CD14-positive monocyte (primary cell): Measurements from ENCODE around the gene DIDO1. TPM values are rescaled to one million over a fixed set of nuclear protein-coding genes. Genes with fewer than 3 reads are reported as not detected.

Experiments
- DNase-seq, 3 donors: peaks; one replicate each; pipeline ENCODE4 v3.0.0-alpha.2; 2011 to 2022
- H2AFZ ChIP-seq: 2 replicates; pipeline ENCODE4 v1.6.0; 2012; ENCODE audit warnings: mild to moderate bottlenecking, low read depth, low read length, inconsistent platforms; ENCODE audit not compliant: insufficient read depth, poor library complexity, severe bottlenecking
- H3K27ac ChIP-seq, 2 donors: 1 replicate in 1 of 2; 2 replicates in 1 of 2; pipeline ENCODE4 v1.5.1; 2012 to 2013; ENCODE audit warnings: low read length in 2 of 2, control low read depth in 1 of 2, inconsistent platforms in 1 of 2, low read depth in 1 of 2, mild to moderate bottlenecking in 1 of 2
- H3K27me3 ChIP-seq, 2 donors: one replicate each; pipeline versions ENCODE4 v1.6.0 to v1.6.1; 2011 to 2013; ENCODE audit warnings: low read length in 2 of 2; ENCODE audit not compliant: control insufficient read depth in 2 of 2, insufficient read depth in 2 of 2
- H3K36me3 ChIP-seq, 2 donors: replicated peaks in 1 of 2; 1 replicate in 1 of 2; 2 replicates in 1 of 2; pipeline versions ENCODE4 v1.5.1 to v1.6.1; 2012 to 2013; ENCODE audit warnings: low read length in 2 of 2, control low read depth in 1 of 2, inconsistent platforms in 1 of 2, mild to moderate bottlenecking in 1 of 2; ENCODE audit not compliant: insufficient read depth in 2 of 2, control insufficient read depth in 1 of 2
- H3K4me1 ChIP-seq, 2 donors: 1 replicate in 1 of 2; 2 replicates in 1 of 2; pipeline versions ENCODE4 v1.5.1 to v1.6.1; 2012 to 2013; ENCODE audit warnings: low read length in 2 of 2, control low read depth in 1 of 2, inconsistent platforms in 1 of 2, mild to moderate bottlenecking in 1 of 2, moderate library complexity in 1 of 2; ENCODE audit not compliant: insufficient read depth in 2 of 2, control insufficient read depth in 1 of 2
- H3K4me2 ChIP-seq: replicated peaks from 2 replicates; pipeline ENCODE3; 2012; ENCODE audit warnings: low read length, moderate library complexity, mild to moderate bottlenecking; ENCODE audit not compliant: poor library complexity, severe bottlenecking; ENCODE audit errors: extremely low read depth
- H3K4me3 ChIP-seq, 3 experiments: fragments of 200-600 bp in 1 of 3; sonication (generic) in 1 of 3; replicated peaks in 1 of 3; 1 replicate in 2 of 3; 2 replicates in 1 of 3; pipeline ENCODE4 v1.5.1; 2011 to 2013; ENCODE audit warnings: low read length in 3 of 3, mild to moderate bottlenecking in 3 of 3, control low read depth in 2 of 3, low read depth in 2 of 3, inconsistent platforms in 1 of 3, moderate library complexity in 1 of 3
- H3K79me2 ChIP-seq: 2 replicates; pipeline ENCODE4 v1.6.0; 2012; ENCODE audit warnings: mild to moderate bottlenecking, control low read depth, inconsistent platforms, low read length, moderate library complexity; ENCODE audit not compliant: insufficient read depth
- H3K9ac ChIP-seq: 2 replicates; pipeline ENCODE4 v1.6.0; 2017; ENCODE audit warnings: low read length, mild to moderate bottlenecking; ENCODE audit not compliant: insufficient read depth, poor library complexity, severe bottlenecking
- H3K9me3 ChIP-seq, 2 donors: replicated peaks in 1 of 2; 1 replicate in 1 of 2; 2 replicates in 1 of 2; pipeline versions ENCODE4 v1.5.1 to v1.6.1; 2012 to 2013; ENCODE audit warnings: low read length in 2 of 2, control low read depth in 1 of 2; ENCODE audit not compliant: control insufficient read depth in 1 of 2, insufficient read depth in 1 of 2
- H4K20me1 ChIP-seq: 2 replicates; pipeline ENCODE4 v1.6.0; 2012; ENCODE audit warnings: mild to moderate bottlenecking, low read length, control low read depth, moderate library complexity; ENCODE audit not compliant: insufficient read depth
- H3K27ac Mint-ChIP-seq, 7 donors: one replicate each; pipeline ENCODE4 v1.8.0; 2020; ENCODE audit warnings: mild to moderate bottlenecking in 7 of 7, mixed read lengths in 7 of 7, moderate library complexity in 6 of 7, inconsistent platforms in 2 of 7
- H3K27me3 Mint-ChIP-seq, 3 donors: one replicate each; pipeline ENCODE4 v1.8.0; 2021 to 2022; ENCODE audit warnings: low read depth in 3 of 3, mild to moderate bottlenecking in 3 of 3, mixed read lengths in 3 of 3, moderate library complexity in 3 of 3, inconsistent platforms in 1 of 3
- H3K36me3 Mint-ChIP-seq, 2 donors: one replicate each; pipeline ENCODE4 v1.8.0; 2020; ENCODE audit warnings: mixed read lengths in 2 of 2, inconsistent platforms in 1 of 2, mild to moderate bottlenecking in 1 of 2
- H3K4me1 Mint-ChIP-seq: one replicate; pipeline ENCODE4 v1.8.0; 2020; ENCODE audit warnings: mild to moderate bottlenecking, mixed read lengths
- H3K4me3 Mint-ChIP-seq, 2 donors: one replicate each; pipeline ENCODE4 v1.8.0; 2020; ENCODE audit warnings: mild to moderate bottlenecking in 2 of 2, mixed read lengths in 2 of 2, moderate library complexity in 1 of 2
- H3K9me3 Mint-ChIP-seq, 7 donors: one replicate each; pipeline ENCODE4 v1.8.0; 2020 to 2022; ENCODE audit warnings: mixed read lengths in 7 of 7, mild to moderate bottlenecking in 6 of 7, moderate library complexity in 6 of 7, inconsistent platforms in 2 of 7
- WGBS: methylation state at CpG from one replicate; pipeline ENCODE4 v1.1.5; 2013; ENCODE audit warnings: missing lambda C conversion rate; ENCODE audit not compliant: insufficient coverage; 5-methylcytosine and 5-hydroxymethylcytosine counted together
- intact Hi-C, 2 donors: fragments of 100-400 bp; cut with micrococcal nuclease; formaldehyde crosslinking; loops; one replicate each; pipeline versions ENCODE4 v1.15.0 to v1.15.1; 2023
- polyA plus RNA-seq, 3 donors: library from polyadenylated mRNA; depleted of rRNA in 1 of 3; unstranded in 2 of 3; stranded (reverse) in 1 of 3; fragments of 300-500 nt in 2 of 3; fragments of >200 nt in 1 of 3; fragmentation: Illumina TruSeq in 2 of 3; gene quantifications; 1 replicate in 2 of 3; 2 replicates in 1 of 3; pipeline ENCODE4 v1.2.3, GENCODE V29; 2012 to 2021
- TF ChIP-seq, protein P1 (sequence below): fragments of 200-600 bp; IDR thresholded peaks from one replicate; pipeline ENCODE4 v1.8.0; 2022; ENCODE audit warnings: antibody characterized with exemption, mild to moderate bottlenecking

The DIDO1 gene
- polyA plus RNA-seq, 3 donors, result 8.5 to 23.8 (median 12.9) TPM

DNA sequence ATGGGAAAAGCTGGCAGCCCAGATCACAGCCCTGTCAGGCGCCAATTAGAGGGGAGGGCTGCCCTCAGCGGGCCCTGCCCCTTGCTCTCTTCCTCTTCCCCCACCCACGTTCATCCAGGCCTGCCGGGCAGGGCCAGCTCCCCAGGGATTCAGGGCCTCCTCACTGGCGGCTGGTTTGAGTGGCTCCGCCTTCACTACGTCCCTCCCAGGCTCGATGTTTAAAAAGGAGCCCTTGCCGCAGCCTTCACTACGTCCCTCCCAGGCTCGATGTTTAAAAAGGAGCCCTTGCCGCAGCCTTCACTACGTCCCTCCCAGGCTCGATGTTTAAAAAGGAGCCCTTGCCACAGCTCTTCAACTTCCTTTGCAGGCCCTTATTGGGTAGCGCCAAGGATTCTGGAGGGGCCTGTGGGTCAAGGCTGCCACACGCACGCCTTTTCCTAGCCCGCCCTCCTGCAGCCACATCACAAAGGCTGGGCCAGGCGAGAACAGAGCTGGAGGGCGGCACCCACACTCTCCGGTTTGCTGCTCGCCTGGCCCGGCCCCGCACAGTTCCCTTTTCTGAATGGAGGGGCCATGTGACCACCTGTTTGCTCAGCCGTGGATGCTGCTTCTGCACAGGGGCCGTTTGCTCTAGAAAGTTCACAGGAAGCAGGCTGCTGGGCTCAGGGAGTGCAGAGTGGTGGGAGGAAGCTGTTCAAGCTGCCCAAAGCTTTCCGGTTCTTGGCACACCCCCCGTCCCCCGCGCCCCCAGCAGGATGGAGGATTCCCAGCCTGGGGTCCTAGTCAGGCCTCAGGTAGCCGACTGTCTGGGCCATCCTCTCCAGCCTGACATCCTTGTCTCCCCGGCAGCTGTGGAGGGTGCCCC, 27.8 kb upstream of the DIDO1 start:
- Mint-ChIP-seq H3K9me3 (peaks cover 0 to 2% (median under 1%) of the 10 kb centered on the region in 7 donors), H3K4me3 (peak overlapping the region; percentile 79 to 86), H3K27ac (peak overlapping the region; percentile 88 to 91 (median 90)), H3K4me1 (peaks cover 43% of the 10 kb centered on the region), H3K27me3 (no peaks in the 10 kb centered on the region), H3K36me3 (peaks cover 15 to 23% of the 10 kb centered on the region in 2 donors)
- peaks cover 2 to 25% of the 10 kb centered on the region in 2 donors for H3K36me3 ChIP-seq
- H4K20me1 ChIP-seq, result no peaks in the 10 kb centered on the region
- H3K4me2 ChIP-seq, result peak overlapping the region; percentile 78
- H3K79me2 ChIP-seq, result peaks cover 22% of the 10 kb centered on the region
- H3K9me3 ChIP-seq, result peaks cover 2 to 4% of the 10 kb centered on the region in 2 donors
- TF ChIP-seq, protein P1, sequence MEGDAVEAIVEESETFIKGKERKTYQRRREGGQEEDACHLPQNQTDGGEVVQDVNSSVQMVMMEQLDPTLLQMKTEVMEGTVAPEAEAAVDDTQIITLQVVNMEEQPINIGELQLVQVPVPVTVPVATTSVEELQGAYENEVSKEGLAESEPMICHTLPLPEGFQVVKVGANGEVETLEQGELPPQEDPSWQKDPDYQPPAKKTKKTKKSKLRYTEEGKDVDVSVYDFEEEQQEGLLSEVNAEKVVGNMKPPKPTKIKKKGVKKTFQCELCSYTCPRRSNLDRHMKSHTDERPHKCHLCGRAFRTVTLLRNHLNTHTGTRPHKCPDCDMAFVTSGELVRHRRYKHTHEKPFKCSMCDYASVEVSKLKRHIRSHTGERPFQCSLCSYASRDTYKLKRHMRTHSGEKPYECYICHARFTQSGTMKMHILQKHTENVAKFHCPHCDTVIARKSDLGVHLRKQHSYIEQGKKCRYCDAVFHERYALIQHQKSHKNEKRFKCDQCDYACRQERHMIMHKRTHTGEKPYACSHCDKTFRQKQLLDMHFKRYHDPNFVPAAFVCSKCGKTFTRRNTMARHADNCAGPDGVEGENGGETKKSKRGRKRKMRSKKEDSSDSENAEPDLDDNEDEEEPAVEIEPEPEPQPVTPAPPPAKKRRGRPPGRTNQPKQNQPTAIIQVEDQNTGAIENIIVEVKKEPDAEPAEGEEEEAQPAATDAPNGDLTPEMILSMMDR, result no peak
- H3K27me3 ChIP-seq, result no peaks in the 10 kb centered on the region
- under 1% methylated on average over 30 of the region's 32 CpGs for WGBS
- H2AFZ ChIP-seq, result peak overlapping the region; percentile 87
- intact Hi-C loops, result loop anchor here (2.0 kb wide), 1 partner anchor 15 kb away; the partner anchor contains the start of gene GID8 (in 2 of the 2)
- H3K4me1 ChIP-seq, result peaks cover 34 to 38% of the 10 kb centered on the region in 2 donors
- H3K4me3 ChIP-seq, result peak overlapping the region; percentile 36 to 70 (median 50)
- peak overlapping the region; percentile 88 to 90 for H3K27ac ChIP-seq
- peak; percentile 85 to 88 (median 87) for DNase-seq
- peak overlapping the region; percentile 71 for H3K9ac ChIP-seq

DNA sequence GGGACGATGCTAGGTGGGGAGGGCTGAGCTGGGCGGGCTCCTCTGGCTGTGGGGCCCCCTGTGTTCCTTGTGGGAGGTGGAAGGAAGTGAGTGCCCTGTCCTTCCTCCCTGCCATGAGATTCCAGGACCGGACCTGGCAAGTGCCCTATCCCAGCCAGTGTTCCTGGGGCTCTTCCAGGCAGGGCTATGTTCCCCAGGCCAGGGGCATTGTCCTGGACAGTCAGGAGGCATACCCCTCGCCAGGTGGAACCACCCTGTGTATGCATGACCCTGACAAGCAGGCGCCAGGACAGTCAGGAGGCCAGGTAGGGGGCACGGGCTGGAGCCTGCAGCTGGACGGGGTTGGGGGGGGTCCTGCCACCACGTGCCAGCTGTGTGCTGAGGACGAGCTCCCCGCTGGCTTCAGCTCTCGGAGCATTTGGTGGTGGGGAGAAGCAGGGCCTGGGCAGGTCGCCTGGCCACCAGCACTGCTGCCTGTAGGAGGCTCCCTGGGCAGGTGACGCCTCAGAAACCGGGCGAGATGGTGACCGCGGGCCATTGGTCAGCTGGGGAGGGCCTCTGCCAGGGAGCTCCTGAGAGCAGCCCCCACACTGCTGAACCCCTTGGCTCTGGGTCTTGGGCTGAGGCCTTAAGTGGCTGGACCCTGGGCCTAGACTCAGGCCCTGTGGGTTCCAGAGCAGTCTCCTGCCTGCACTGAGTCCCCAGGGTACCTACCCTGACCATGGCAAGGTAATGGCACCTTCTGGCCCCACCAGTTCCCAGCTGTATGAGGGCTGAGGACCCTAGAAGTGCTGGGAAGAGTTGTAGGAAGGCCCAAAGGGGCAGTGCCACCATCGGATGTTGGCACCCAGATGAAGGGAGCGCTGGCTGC, 26.9 kb upstream of the DIDO1 start:
- 7% methylated on average over 17 of the region's 19 CpGs for WGBS
- Histone ChIP-seq H3K27me3 (no peaks in the 10 kb centered on the region), H3K79me2 (peaks cover 22% of the 10 kb centered on the region), H3K27ac (peak overlapping the region; percentile 88 to 90), H3K4me2 (peak overlapping the region; percentile 78), H3K9ac (peak overlapping the region; percentile 71), H3K9me3 (peaks cover 6 to 8% of the 10 kb centered on the region in 2 donors), H3K36me3 (peaks cover 7 to 33% of the 10 kb centered on the region in 2 donors), H2AFZ (peak overlapping the region; percentile 87), H4K20me1 (no peaks in the 10 kb centered on the region), H3K4me3 (peak overlapping the region; percentile 36 to 70 (median 50)), H3K4me1 (peaks cover 32 to 36% of the 10 kb centered on the region in 2 donors)
- Mint-ChIP-seq H3K27ac (peak overlapping the region; percentile 88 to 91 (median 90)), H3K4me3 (peak overlapping the region; percentile 79 to 86), H3K4me1 (peaks cover 39% of the 10 kb centered on the region), H3K27me3 (no peaks in the 10 kb centered on the region), H3K9me3 (peaks cover 3 to 10% (median 6%) of the 10 kb centered on the region in 7 donors), H3K36me3 (peaks cover 22 to 29% of the 10 kb centered on the region in 2 donors)
- TF ChIP-seq, protein P1, result no peak
- intact Hi-C loops, result loop anchor here (2.0 kb wide), 1 partner anchor 14 kb away; the partner anchor contains the start of gene GID8 (in 2 of the 2)
- no peak for DNase-seq
